GM18870 (cell line): ENCODE results near the gene C1QC.

ENCODE experiments used
- ATAC-seq: cut with Tn5 transposase; IDR thresholded peaks from one replicate; pipeline ENCODE4 v1.9.1; 2021; ENCODE audit warnings: moderate library complexity; ENCODE audit not compliant: unreplicated experiment

Gene C1QC

DNA sequence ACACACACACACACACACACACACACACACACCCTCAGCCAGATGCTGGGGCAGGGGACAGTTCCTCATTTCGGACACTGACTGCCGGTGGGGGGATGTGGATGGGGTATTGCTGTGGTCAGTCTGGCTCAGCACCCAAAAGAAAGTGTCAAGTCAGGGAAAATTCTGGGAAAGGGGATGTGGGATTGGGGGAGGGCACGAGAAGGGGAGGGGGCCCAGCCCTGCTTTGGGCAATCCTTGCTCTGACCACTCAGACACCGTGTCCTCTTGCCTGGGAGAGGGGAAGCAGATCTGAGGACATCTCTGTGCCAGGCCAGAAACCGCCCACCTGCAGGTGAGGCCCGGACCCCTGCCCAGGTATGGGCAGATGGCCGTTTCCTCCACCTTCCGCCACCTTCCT lies at the start of gene C1QC:
TSS of gene C1QC (plus strand) at position 253 of the 400 bp plus-strand sequence. CDS start 391 bp downstream, outside the sequence.
- no peak for ATAC-seq

GRCh38 chr1:22594396-22594795 lies 49.0 kb upstream of the C1QC start:
- no peak for ATAC-seq

DNA sequence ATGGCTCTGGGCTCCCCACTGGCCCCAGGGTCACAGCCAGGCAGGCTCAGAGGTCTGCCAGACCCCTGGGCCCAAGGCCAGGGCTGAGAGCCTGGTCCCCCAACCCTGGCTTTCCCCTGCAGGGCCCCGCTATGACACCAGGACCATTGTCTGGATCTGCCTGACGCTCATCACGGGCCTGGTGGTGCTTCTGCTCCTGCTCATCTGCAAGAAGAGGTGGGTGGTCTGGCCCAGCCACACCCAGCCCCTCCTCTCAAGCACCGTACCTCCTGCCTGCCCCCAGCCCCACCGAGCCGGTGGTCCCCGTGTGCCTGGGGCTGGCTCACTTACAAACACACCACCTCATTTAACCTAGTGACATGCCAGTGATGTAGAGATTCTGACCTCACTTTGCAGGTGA lies 48.3 kb upstream of the C1QC start:
- ATAC-seq, result no peak

DNA sequence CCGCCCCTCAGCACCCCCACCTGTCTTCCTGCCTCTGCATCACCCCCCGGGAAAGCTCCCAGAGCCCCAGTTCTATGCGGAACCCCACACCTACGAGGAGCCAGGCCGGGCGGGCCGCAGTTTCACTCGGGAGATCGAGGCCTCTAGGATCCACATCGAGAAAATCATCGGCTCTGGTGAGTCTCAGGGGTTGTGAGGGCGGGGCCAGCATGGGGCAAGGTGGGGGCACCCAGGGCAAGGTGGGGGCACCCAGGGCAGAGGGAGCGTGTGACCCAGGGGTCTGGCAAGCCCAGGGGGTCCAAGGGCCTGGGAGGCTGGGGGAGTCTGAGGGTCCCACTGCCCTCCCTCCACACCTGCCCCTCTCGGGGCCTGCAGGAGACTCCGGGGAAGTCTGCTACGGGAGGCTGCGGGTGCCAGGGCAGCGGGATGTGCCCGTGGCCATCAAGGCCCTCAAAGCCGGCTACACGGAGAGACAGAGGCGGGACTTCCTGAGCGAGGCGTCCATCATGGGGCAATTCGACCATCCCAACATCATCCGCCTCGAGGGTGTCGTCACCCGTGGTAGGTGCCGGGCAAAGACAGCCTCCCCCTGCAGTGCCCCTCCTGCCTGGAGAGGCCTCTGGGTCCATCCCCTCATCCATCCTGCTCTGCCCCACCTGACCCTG lies 46.0 kb upstream of the C1QC start:
- no peak for ATAC-seq

GRCh38 chr1:22597996-22598395 lies 45.4 kb upstream of the C1QC start:
- no peak for ATAC-seq

DNA sequence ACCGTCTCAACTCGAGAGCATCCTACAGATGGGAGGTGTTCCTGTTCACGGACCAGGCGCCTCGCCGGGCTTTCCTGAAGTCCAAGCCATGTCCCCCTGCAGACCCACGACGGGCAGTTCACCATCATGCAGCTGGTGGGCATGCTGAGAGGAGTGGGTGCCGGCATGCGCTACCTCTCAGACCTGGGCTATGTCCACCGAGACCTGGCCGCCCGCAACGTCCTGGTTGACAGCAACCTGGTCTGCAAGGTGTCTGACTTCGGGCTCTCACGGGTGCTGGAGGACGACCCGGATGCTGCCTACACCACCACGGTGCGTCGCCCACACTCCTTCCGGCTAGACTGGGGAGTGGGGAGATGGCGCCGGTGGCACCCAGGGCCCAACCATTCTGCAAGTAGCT lies 44.7 kb upstream of the C1QC start:
- no peak for ATAC-seq

DNA sequence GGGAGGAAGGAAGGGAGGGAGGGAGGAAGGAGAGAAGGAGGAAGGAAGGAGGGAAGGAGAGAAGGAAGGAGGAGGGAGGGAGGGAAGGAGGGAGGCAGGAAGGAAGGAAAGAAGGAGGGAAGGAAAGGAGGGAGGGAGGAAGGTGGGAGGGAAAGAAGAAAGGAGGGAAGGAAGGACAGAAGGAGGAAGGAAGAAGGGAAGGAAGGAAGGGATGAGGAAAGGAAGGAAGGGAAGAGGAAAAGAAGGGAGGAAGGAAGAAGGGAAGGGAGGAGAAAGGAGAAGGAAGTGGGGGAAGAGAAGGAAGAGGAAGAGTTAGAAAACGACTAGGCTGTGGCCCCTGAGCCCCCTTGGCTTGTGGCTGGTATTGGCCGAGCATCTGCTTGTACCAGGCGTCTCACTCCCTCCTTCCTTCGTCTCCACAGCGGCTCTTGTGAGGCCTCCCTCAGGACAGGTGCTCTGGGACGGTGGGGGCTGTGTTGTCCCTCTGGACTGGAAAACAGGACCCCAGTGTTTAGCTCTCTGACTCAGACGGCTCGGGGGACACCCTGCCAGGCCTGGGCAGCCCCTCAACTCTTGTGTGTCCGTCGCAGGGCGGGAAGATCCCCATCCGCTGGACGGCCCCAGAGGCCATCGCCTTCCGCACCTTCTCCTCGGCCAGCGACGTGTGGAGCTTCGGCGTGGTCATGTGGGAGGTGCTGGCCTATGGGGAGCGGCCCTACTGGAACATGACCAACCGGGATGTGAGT lies 43.2 kb upstream of the C1QC start:
- ATAC-seq, result no peak

- ATAC-seq, result no peak
Observed at GRCh38 chr1:22600817-22601605, 42.4 kb upstream of the C1QC start.

GRCh38 chr1:22601610-22602009 lies 41.8 kb upstream of the C1QC start:
- no peak for ATAC-seq

DNA sequence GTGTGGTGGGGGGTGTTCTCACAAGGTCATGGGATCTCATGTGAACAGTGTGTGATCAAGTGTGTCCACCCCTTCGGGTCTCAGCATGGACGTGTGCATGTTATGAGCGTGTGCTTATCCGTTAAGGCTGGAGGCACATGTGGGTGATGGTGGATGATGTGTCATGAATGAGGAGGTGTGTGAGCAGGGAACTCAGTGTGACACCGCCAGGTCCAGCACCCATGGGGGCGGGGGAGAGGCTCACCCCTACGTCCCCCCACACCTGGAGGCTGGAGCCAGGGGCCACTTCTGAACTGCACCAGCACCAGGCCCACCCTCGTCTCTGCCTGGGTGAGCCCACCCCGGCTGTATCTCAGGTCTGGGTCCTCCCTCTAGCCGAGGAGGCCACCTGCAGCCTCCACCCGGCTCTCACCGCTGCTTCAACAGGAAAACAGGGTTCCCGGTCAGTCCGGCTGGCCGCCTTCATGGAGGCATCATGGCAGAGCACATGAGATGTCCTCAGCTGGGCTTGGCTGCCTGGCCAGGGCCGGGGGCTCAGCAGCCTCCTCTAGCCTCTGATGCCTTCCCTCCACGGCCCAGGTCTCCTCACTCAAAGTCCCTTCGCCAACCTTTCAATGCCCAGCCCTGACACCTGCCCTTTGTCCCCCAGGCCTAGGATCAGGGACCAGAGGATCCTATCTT lies 41.2 kb upstream of the C1QC start:
- no peak for ATAC-seq

DNA sequence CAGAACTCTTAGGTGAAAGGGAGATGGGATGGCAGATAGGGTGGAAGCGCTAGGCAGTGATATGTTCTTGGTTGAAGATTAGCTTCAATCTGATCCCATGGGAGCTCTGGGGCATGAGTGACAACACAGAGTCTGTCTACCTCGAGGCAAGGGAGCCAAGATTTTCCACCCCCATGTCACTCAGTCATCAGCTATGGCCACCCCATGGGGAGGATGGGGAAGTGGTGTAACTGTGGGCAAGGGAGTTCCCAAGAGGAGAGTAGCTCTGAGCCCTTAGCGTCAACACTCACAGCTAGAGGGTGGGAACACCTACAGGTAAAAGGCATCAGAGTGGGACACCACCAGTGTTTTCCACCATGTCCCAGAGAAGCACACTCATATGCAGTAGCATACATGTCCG lies 37.3 kb upstream of the C1QC start:
- no peak for ATAC-seq

DNA sequence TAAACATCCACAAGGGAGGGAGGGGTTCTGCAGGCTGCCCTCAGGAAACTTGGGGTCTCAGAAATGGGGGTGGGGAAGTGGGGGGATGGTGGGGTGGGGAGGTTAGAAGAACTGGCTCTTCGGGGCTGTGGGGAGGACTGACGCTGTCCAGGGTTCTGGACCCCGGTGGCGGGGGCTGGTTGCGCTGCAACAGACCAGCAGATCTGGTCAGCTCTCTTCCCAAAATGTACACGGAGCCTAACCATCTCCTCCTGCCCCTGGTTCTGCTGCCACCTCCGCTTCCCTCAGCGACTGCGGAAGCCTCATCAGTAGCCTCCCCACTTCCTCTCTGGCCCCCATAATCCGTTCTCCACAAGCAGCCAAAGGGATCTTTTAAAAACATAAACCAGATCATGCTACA lies 36.3 kb upstream of the C1QC start:
- ATAC-seq, result no peak

DNA sequence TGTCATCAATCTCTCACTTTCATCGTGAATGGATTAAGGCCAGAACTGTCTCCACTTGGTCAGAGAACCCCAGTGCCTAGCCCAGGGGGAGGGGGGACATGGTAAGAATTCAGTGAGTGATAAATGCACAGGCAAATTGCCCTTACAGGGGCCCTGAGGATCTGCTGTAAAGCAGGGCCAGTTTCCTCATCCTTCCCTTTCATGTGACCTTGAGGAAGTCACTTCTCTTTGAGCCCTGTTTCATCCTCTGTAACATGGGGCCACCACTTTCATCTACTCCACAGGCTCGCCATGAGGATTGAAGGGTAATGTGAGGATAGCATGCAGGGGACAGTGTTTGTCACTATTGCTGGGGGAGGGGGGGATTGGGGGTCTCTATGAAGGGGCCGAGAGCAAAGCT lies 35.1 kb upstream of the C1QC start:
- ATAC-seq, result no peak

- no peak for ATAC-seq
Observed at GRCh38 chr1:22609291-22609690, 34.1 kb upstream of the C1QC start.

DNA sequence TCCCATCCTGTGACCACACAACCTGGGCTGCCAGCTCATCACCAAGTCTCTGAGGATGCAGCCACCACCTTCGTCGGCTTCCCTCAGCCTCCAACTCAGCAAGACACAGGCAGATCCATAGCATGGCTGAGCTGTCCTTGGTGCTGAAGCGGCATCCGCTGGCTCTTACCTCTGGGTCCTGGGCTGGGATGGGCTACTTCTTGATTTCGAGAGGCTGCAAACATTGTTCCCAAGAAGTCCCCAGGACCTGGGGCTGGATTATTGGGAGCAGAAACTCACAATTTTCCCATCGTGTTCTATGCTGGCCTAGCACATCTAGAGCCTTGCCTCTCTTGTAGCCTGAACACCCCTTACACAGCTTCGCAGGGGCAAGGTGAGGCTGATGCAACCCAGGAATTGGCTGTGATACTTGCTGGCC lies 31.9 kb upstream of the C1QC start:
- no peak for ATAC-seq

GRCh38 chr1:22612671-22613571 lies 30.5 kb upstream of the C1QC start:
- no peak for ATAC-seq

- no peak for ATAC-seq
Observed at GRCh38 chr1:22613572-22613918, 29.9 kb upstream of the C1QC start.

GRCh38 chr1:22613951-22614350 lies 29.5 kb upstream of the C1QC start:
- no peak for ATAC-seq

GRCh38 chr1:22615886-22616285 lies 27.5 kb upstream of the C1QC start:
- ATAC-seq, result no peak

DNA sequence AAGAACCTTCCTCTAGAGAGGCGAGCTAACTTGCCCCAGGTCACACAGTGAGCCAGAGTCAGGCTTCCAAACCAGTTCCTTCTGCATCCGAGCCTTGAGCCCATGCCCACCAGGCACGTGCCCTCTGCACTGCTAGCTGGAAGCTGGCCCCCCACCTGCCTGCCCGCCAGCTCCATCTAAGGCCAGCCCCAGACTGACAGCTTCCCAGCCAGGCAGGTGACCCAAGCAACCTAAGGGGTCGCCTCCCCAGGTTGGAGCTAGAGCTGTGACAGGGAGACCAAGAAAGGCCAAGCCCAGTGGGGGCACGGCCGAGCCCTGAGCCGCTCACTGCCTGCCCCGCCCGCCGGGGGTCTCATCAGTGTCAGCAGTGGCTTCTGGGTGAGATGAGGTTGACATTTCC lies 26.9 kb upstream of the C1QC start:
- no peak for ATAC-seq
